Upper lobe of left lung (tissue), 4 donors: ENCODE data around the gene TNS3.

ENCODE experiments used
- POLR2AphosphoS5 ChIP-seq, 2 donors: sonication (generic); formaldehyde crosslinking; IDR thresholded peaks; one replicate each; pipeline ENCODE4 v1.5.1; 2017; ENCODE audit warnings: antibody characterized with exemption in 2 of 2
- TF ChIP-seq, protein P1 (sequence below), 6 experiments: fragments of 450-650 bp in 4 of 6; fragments of 200-600 bp in 2 of 6; sonication (generic) in 2 of 6; IDR thresholded peaks; one replicate each; pipeline ENCODE4 v1.5.1; 2016 to 2019; ENCODE audit warnings: antibody characterized with exemption in 6 of 6

GRCh38 chr7:47236480-47237129, 345.3 kb downstream of the TNS3 start:
- TF ChIP-seq, protein P1, sequence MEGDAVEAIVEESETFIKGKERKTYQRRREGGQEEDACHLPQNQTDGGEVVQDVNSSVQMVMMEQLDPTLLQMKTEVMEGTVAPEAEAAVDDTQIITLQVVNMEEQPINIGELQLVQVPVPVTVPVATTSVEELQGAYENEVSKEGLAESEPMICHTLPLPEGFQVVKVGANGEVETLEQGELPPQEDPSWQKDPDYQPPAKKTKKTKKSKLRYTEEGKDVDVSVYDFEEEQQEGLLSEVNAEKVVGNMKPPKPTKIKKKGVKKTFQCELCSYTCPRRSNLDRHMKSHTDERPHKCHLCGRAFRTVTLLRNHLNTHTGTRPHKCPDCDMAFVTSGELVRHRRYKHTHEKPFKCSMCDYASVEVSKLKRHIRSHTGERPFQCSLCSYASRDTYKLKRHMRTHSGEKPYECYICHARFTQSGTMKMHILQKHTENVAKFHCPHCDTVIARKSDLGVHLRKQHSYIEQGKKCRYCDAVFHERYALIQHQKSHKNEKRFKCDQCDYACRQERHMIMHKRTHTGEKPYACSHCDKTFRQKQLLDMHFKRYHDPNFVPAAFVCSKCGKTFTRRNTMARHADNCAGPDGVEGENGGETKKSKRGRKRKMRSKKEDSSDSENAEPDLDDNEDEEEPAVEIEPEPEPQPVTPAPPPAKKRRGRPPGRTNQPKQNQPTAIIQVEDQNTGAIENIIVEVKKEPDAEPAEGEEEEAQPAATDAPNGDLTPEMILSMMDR (IDR thresholded peaks at IDR 0.05), result no peak
- no peak for TF ChIP-seq POLR2AphosphoS5 (IDR thresholded peaks at IDR 0.05)
